Transverse colon (tissue), 4 donors: Measurements from ENCODE around the gene ACSS1. TPM values are rescaled to one million over a fixed set of nuclear protein-coding genes. Genes with fewer than 3 reads are reported as not detected.

ENCODE experiments used
- DNase-seq: peaks from one replicate; pipeline ENCODE4 v3.0.0-alpha.2; 2019
- H3K27ac ChIP-seq, 4 donors: fragments of 200-600 bp; sonication (generic); 2 replicates each; pipeline ENCODE4 v1.5.1; 2016 to 2018; ENCODE audit warnings: inconsistent platforms in 4 of 4
- H3K27me3 ChIP-seq: fragments of 200-600 bp; sonication (generic); 2 replicates; pipeline ENCODE4 v1.5.1; 2017; ENCODE audit warnings: inconsistent platforms
- H3K36me3 ChIP-seq, 4 donors: fragments of 200-600 bp; sonication (generic); 2 replicates each; pipeline ENCODE4 v1.5.1; 2017 to 2019; ENCODE audit warnings: inconsistent platforms in 4 of 4
- H3K4me1 ChIP-seq, 4 donors: fragments of 200-600 bp; sonication (generic); 2 replicates each; pipeline ENCODE4 v1.5.1; 2017 to 2020; ENCODE audit warnings: inconsistent platforms in 4 of 4
- H3K4me3 ChIP-seq, 4 donors: fragments of 200-600 bp; sonication (generic); 1 replicate in 1 of 4; 2 replicates in 3 of 4; pipeline versions ENCODE4 v1.5.1 to v1.6.1; 2017 to 2019; ENCODE audit warnings: inconsistent platforms in 4 of 4
- H3K9me3 ChIP-seq, 2 donors: fragments of 200-600 bp; sonication (generic); 2 replicates each; pipeline ENCODE4 v1.5.1; 2017 to 2019; ENCODE audit warnings: inconsistent platforms in 2 of 2
- EP300 ChIP-seq: sonication (generic); formaldehyde crosslinking; IDR thresholded peaks from one replicate; pipeline ENCODE4 v1.6.1; 2017; ENCODE audit warnings: antibody characterized with exemption, low read depth
- POLR2A ChIP-seq: fragments of 450-650 bp; IDR thresholded peaks from one replicate; pipeline ENCODE4 v1.6.1; 2016; ENCODE audit warnings: antibody characterized with exemption, mild to moderate bottlenecking, moderate library complexity
- POLR2AphosphoS5 ChIP-seq, 3 donors: sonication (generic); formaldehyde crosslinking; IDR thresholded peaks; one replicate each; pipeline ENCODE4 v1.6.1; 2016; ENCODE audit warnings: antibody characterized with exemption in 3 of 3
- WGBS, 2 donors: methylation state at CpG; one replicate each; pipeline ENCODE4 v1.1.5; 2018; ENCODE audit warnings: low coverage in 1 of 2; 5-methylcytosine and 5-hydroxymethylcytosine counted together
- in situ Hi-C, 4 donors: fragments of 200-750 bp; cut with MboI; loops; one replicate each; pipeline versions ENCODE4 v1.15.0 to v1.15.1; 2017; ENCODE audit warnings: low sequenced_read_pairs in 3 of 4, low pct_ligation_motif_present in 1 of 4, low pct_unique_long_range_greater_than_20kb in 1 of 4
- intact Hi-C: fragments of 100-400 bp; cut with DNase I; formaldehyde crosslinking; loops from one replicate; pipeline ENCODE4 v1.15.1; 2023; ENCODE audit warnings: low total_unique reads
- total RNA-seq, 4 donors: library from RNA; depleted of rRNA; stranded (reverse); fragments of >200 nt; gene quantifications; one replicate each; pipeline ENCODE4 v1.1.0, GENCODE V29; 2016
- TF ChIP-seq, protein P1 (sequence below), 5 experiments: fragments of 200-600 bp in 3 of 5; fragments of 450-650 bp in 2 of 5; sonication (generic) in 3 of 5; IDR thresholded peaks; 1 replicate in 2 of 5; 2 replicates in 3 of 5; pipeline ENCODE4 v1.5.1; 2016 to 2017; ENCODE audit warnings: antibody characterized with exemption in 5 of 5, inconsistent platforms in 3 of 5, mild to moderate bottlenecking in 2 of 5, moderate library complexity in 1 of 5

Gene ACSS1
- total RNA-seq, 4 donors from 2014 or later: 30.3 to 64.7 (median 51.6) TPM

- 20% methylated on average over 39 of the region's 67 CpGs; no CpG with 5 or more reads in 1 of the 2 donors for WGBS, 2 donors
- peaks cover 11 to 43% (median 21%) of the 10 kb centered on the region in 4 donors for H3K4me1 ChIP-seq
- in situ Hi-C loops (no loop called here), intact Hi-C loops (loop anchor here (10.0 kb wide), 1 partner anchor 93 kb away; no protein-coding TSS in a partner anchor)
- TF ChIP-seq EP300 (no peak), POLR2A (no peak), POLR2AphosphoS5 (IDR thresholded peaks at IDR 0.05) (no peak)
- TF ChIP-seq, protein P1, sequence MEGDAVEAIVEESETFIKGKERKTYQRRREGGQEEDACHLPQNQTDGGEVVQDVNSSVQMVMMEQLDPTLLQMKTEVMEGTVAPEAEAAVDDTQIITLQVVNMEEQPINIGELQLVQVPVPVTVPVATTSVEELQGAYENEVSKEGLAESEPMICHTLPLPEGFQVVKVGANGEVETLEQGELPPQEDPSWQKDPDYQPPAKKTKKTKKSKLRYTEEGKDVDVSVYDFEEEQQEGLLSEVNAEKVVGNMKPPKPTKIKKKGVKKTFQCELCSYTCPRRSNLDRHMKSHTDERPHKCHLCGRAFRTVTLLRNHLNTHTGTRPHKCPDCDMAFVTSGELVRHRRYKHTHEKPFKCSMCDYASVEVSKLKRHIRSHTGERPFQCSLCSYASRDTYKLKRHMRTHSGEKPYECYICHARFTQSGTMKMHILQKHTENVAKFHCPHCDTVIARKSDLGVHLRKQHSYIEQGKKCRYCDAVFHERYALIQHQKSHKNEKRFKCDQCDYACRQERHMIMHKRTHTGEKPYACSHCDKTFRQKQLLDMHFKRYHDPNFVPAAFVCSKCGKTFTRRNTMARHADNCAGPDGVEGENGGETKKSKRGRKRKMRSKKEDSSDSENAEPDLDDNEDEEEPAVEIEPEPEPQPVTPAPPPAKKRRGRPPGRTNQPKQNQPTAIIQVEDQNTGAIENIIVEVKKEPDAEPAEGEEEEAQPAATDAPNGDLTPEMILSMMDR (IDR thresholded peaks at IDR 0.05): no peak
- no peak within 1 kb of the TSS for H3K4me3 ChIP-seq
- H3K9me3 ChIP-seq: no peaks in the 10 kb centered on the region
- DNase-seq: no peak
- H3K27ac ChIP-seq: no peak within 1 kb of the TSS
- no peaks in the 10 kb centered on the region for H3K36me3 ChIP-seq
- H3K27me3 ChIP-seq: peaks cover 99% of the 10 kb centered on the region
Measured at GRCh38 chr20:25081730-25082497, 24.0 kb upstream of the ACSS1 start, which contains the start of gene VSX1. TSS of gene VSX1 (minus strand) at chr20:25082141. CDS start at chr20:25082096, 45 bp downstream.

DNA sequence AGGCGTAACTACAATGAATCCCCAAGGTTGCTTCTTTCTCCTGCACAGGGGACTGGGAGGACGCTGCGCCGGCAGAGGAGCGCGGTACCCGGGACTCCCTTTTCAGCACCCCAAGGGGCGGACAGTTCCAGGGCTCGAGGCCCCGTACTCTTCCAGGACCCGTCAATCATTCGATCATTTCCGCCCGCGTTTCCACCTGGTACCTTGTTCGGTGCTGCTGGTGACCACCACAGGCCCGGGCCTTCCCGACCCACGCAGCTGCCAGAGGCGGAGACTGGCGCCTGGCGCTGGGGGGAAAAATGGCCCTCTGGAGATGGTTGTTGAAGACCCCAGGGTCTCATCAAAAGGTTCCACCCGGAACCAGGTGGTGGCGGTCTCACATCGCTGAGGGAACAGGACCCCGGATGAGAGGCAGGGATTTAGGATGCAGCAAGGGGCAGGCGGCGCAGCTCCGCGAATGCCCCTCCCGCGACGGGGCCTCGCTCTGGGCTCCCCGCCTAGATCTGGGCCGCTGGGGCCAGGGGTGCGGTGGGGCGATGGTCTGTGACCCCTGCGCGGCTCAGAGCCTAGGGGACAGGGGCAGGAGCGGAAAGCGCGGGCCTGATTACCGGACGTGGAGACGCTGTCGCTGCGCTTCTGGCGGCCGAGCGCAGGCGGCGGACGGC, 23.3 kb upstream of the ACSS1 start:
- in situ Hi-C loops (no loop called here), intact Hi-C loops (loop anchor here (10.0 kb wide), 1 partner anchor 94 kb away; no protein-coding TSS in a partner anchor)
- TF ChIP-seq, protein P1 (IDR thresholded peaks at IDR 0.05): no peak
- TF ChIP-seq EP300 (no peak), POLR2AphosphoS5 (IDR thresholded peaks at IDR 0.05) (no peak), POLR2A (no peak)
- no peak overlapping the region for H3K4me3 ChIP-seq
- H3K27me3 ChIP-seq: peaks cover 93% of the 10 kb centered on the region
- no peaks in the 10 kb centered on the region for H3K36me3 ChIP-seq
- WGBS, 2 donors: 10 to 20% methylated on average over 2 to 54 of the region's 54 CpGs
- DNase-seq: no peak
- no peak overlapping the region for H3K27ac ChIP-seq
- H3K9me3 ChIP-seq: no peaks in the 10 kb centered on the region
- peaks cover 11 to 43% (median 23%) of the 10 kb centered on the region in 4 donors for H3K4me1 ChIP-seq

DNA sequence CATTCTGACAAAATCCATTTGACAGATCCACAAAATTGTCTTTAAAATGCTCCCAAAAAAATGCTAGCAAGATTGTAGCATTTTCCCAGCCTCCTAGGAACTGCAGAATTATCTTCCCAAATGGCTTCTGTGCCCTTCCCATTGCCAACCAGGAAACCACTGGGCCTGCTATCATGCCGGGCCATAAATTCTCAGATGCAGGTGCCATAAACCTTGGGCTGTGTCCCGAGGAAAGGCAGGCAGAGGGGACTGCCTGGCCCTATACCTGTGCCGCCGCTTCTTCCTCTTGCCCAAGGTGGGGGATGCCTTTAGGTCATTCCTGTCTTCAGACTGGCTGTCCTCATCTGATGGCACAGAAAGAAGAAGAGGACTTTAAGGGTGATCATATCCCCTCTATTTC, 21.2 kb upstream of the ACSS1 start:
- intact Hi-C loops (no loop called here), in situ Hi-C loops (no loop called here)
- Histone ChIP-seq H3K9me3 (no peaks in the 10 kb centered on the region), H3K27me3 (peaks cover 87% of the 10 kb centered on the region), H3K4me1 (peaks cover 10 to 36% (median 23%) of the 10 kb centered on the region in 4 donors), H3K27ac (no peak overlapping the region), H3K36me3 (no peaks in the 10 kb centered on the region), H3K4me3 (no peak overlapping the region)
- peak; percentile 73 for DNase-seq
- TF ChIP-seq EP300 (no peak), POLR2AphosphoS5 (IDR thresholded peaks at IDR 0.05) (no peak), POLR2A (no peak)
- TF ChIP-seq, protein P1 (IDR thresholded peaks at IDR 0.05): no peak
- WGBS, 2 donors: 53% methylated on average over 4 of the region's 4 CpGs; no CpG with 5 or more reads in 1 of the 2 donors

DNA sequence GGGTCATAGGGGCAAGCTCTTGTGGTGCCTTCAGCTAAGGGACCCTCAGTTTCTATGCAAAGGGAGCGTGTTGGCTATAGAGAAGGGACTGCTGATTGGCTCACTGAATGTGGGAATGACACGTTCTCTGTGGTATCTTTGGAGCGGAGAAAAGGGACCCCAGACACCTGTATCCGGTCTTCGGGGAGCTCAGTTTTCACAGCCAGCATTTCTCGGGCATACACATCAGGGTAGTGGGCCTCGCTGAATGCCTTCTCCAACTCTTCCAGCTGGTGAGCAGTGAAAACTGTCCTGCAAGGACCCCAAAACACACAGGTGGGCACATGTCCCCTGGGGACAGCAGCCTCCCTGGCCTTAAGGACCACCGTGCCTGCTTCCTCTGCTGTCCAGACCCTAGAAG, 20.7 kb upstream of the ACSS1 start:
- Histone ChIP-seq H3K4me3 (no peak overlapping the region), H3K36me3 (no peaks in the 10 kb centered on the region), H3K4me1 (peaks cover 4 to 36% (median 23%) of the 10 kb centered on the region in 4 donors), H3K9me3 (no peaks in the 10 kb centered on the region), H3K27me3 (peaks cover 82% of the 10 kb centered on the region), H3K27ac (no peak overlapping the region)
- DNase-seq: no peak
- TF ChIP-seq, protein P1 (IDR thresholded peaks at IDR 0.05): no peak
- TF ChIP-seq POLR2A (no peak), POLR2AphosphoS5 (IDR thresholded peaks at IDR 0.05) (no peak), EP300 (no peak)
- WGBS, 2 donors: 40 to 73% methylated on average over 1 to 8 of the region's 8 CpGs
- intact Hi-C loops (no loop called here), in situ Hi-C loops (no loop called here)
